ENCODE measurements around the gene PRRX2. TPM values are rescaled to one million over a fixed set of nuclear protein-coding genes. Genes with fewer than 3 reads are reported as not detected.

Gene PRRX2
- total and polyA plus RNA-seq, 9 of the 15 experiments (the other 6 are each of a cell fraction or from before 2014, with no cell fraction given) = 0.21 TPM; not detected in 8

DNA sequence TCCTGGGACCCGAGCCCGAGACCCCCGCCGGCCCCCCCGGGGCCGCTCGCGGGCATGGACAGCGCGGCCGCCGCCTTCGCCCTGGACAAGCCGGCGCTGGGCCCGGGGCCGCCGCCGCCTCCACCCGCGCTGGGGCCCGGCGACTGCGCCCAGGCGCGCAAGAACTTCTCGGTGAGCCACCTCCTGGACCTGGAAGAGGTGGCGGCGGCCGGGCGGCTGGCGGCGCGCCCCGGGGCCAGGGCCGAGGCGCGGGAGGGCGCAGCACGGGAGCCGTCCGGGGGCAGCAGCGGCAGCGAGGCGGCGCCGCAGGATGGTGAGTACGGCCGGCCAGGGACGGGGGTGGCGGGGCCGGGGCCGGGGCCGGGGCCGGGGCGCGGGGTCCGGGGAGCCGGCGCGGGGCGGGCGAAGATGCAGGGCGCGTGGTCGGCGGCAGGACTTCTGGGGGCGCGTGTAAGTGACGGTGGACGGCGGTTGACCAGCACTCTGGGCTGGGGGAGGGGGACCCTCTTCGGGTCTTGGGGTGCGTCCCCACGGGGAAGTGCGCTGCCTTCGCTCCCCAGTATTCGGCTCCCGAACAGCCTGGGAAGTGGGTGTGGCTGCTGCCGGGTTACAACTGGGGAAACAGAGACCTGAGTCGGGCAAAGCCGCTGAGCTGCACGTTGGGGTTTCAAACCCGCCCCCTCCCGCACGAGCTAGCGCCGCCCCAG lies 520 bp downstream of the PRRX2 start:
- POLR2A ChIA-PET = no interaction called here

More for the DNA sequence above, 520 bp downstream of the PRRX2 start:
- Histone ChIP-seq H2AFZ (ENCODE audit: low read depth, low read length) (no peak overlapping the region), H3K79me2 (ENCODE audit: control insufficient read depth, insufficient read depth, low read length) (no peaks in the 10 kb centered on the region), H3K9me1 (ENCODE audit: control insufficient read depth, insufficient read depth, low read length) (peaks cover 3% of the 10 kb centered on the region), H3K9me3 (replicated peaks; ENCODE audit: control insufficient read depth, insufficient read depth, low read depth, low read length) (no peaks in the 10 kb centered on the region), H3K9ac (ENCODE audit: insufficient read depth in 1 of 2, low read depth in 2 of 2, low read length in 2 of 2) (no peak overlapping the region), H3K4me2 (ENCODE audit: insufficient read depth, low read length) (no peak overlapping the region), H4K20me1 (replicated peaks; ENCODE audit: control insufficient read depth, insufficient read depth, low read length) (peaks cover 4% of the 10 kb centered on the region; the same call in 1 of the 2 replicates), H3K4me1 (replicated peaks in 1 of 2; ENCODE audit: control insufficient read depth in 2 of 2, insufficient read depth in 2 of 2, low read length in 2 of 2) (peaks cover 0 to 29% of the 10 kb centered on the region in 2 experiments; a peak in 2 of 5 replicates), H3K36me3 (ENCODE audit: control insufficient read depth, insufficient read depth, low read length) (no peaks in the 10 kb centered on the region; the same call in 2 of the 3 replicates), H3K27me3 (ENCODE audit: control insufficient read depth in 2 of 2, insufficient read depth in 2 of 2, low read length in 2 of 2) (peaks cover 24 to 49% of the 10 kb centered on the region in 2 experiments), H3K27ac (ENCODE audit: extremely low read depth, low read depth, low read length) (no peak overlapping the region), H3K4me3 (no peak overlapping the region)
- intact Hi-C loops (cut with micrococcal nuclease) (no loop called here), in situ Hi-C loops (cut with MboI) (loop anchor here (10.0 to 25.0 kb wide), 2 partner anchors 671 to 759 kb away; no protein-coding TSS in a partner anchor)
- no peak for ATAC-seq
- no peak for FAIRE-seq
- WGBS (ENCODE audit: insufficient coverage, low coverage, missing lambda C conversion rate) = 51% methylated on average over 19 of the region's 88 CpGs
- BruUV-seq (replicated peaks) = no TSS peak
- peak in 1 of 4 experiments; percentile 11 for DNase-seq (ENCODE audit: extremely low read depth in 1 of 4, low spot score in 3 of 4)
- CTCF ChIA-PET (ENCODE audit: low intra/inter-chr PET ratio) = interaction anchor here (0.6 kb wide), 1 partner anchor 61 kb away, joined by 4 read pairs; no protein-coding TSS in a partner anchor
- TF ChIP-seq GATA2 (CRISPR knock-in tag; IDR thresholded peaks at IDR 0.05) (no peak), ADNP (tag; IDR thresholded peaks at IDR 0.05) (no peak), POLR2AphosphoS5 (IDR thresholded peaks at IDR 0.05; ENCODE audit: control insufficient read depth, insufficient read depth, low read depth, low read length) (no peak), ZNF41 (CRISPR knock-in tag; conservative IDR thresholded peaks at IDR 0.05) (no peak), DMBX1 (CRISPR knock-in tag; IDR thresholded peaks at IDR 0.05; ENCODE audit: borderline replicate concordance) (no peak), PURB (CRISPR knock-in tag; IDR thresholded peaks at IDR 0.05; ENCODE audit: low read depth) (no peak), GABPB2 (CRISPR knock-in tag; conservative IDR thresholded peaks at IDR 0.05) (no peak), ZNF184 (CRISPR knock-in tag; IDR thresholded peaks at IDR 0.05) (no peak), HDAC2 (IDR thresholded peaks at IDR 0.05) (no peak), CCNT2 (IDR thresholded peaks at IDR 0.05; ENCODE audit: borderline replicate concordance, extremely low read depth, insufficient read length, low read depth, low read length) (no peak), PHF8 (IDR thresholded peaks at IDR 0.05; ENCODE audit: borderline replicate concordance, low read length) (no peak), ZNF644 (tag; IDR thresholded peaks at IDR 0.05; ENCODE audit: low read depth) (no peak), PHB (CRISPR knock-in tag; IDR thresholded peaks at IDR 0.05) (no peak)
- TF ChIP-seq, protein P1, sequence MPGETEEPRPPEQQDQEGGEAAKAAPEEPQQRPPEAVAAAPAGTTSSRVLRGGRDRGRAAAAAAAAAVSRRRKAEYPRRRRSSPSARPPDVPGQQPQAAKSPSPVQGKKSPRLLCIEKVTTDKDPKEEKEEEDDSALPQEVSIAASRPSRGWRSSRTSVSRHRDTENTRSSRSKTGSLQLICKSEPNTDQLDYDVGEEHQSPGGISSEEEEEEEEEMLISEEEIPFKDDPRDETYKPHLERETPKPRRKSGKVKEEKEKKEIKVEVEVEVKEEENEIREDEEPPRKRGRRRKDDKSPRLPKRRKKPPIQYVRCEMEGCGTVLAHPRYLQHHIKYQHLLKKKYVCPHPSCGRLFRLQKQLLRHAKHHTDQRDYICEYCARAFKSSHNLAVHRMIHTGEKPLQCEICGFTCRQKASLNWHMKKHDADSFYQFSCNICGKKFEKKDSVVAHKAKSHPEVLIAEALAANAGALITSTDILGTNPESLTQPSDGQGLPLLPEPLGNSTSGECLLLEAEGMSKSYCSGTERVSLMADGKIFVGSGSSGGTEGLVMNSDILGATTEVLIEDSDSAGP (CRISPR knock-in tag; IDR thresholded peaks at IDR 0.05) = no peak
- TF ChIP-seq, protein P2, sequence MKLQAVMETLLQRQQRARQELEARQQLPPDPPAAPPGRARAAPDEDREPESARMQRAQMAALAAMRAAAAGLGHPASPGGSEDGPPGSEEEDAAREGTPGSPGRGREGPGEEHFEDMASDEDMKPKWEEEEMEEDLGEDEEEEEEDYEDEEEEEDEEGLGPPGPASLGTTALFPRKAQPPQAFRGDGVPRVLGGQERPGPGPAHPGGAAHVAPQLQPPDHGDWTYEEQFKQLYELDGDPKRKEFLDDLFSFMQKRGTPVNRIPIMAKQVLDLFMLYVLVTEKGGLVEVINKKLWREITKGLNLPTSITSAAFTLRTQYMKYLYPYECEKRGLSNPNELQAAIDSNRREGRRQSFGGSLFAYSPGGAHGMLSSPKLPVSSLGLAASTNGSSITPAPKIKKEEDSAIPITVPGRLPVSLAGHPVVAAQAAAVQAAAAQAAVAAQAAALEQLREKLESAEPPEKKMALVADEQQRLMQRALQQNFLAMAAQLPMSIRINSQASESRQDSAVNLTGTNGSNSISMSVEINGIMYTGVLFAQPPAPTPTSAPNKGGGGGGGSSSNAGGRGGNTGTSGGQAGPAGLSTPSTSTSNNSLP (IDR thresholded peaks at IDR 0.05; ENCODE audit: borderline replicate concordance, low read depth, low read length) = no peak

Data from K562 (cell line).